HepG2 (cell line): ENCODE measurements around the gene EGR1. TPM values are rescaled to one million over a fixed set of nuclear protein-coding genes. Genes with fewer than 3 reads are reported as not detected.

Source experiments
- GLI4 ChIP-seq: sonication (generic); formaldehyde crosslinking; IDR thresholded peaks from 2 replicates; pipeline ENCODE4 v1.5.1; 2020; ENCODE audit warnings: missing genetic modification reagents, mild to moderate bottlenecking, moderate library complexity, borderline replicate concordance
- SNAPC2 ChIP-seq: sonication (generic); formaldehyde crosslinking; IDR thresholded peaks from 2 replicates; pipeline ENCODE4 v1.8.1; 2022; ENCODE audit warnings: mild to moderate bottlenecking, missing genetic modification reagents
- ZNF142 ChIP-seq: sonication (generic); formaldehyde crosslinking; IDR thresholded peaks from 2 replicates; pipeline ENCODE4 v1.4.0; 2020; ENCODE audit warnings: missing genetic modification reagents
- ZNF407 ChIP-seq: sonication (generic); formaldehyde crosslinking; IDR thresholded peaks from one replicate; pipeline ENCODE4 v1.5.1; 2020; ENCODE audit warnings: mild to moderate bottlenecking, missing genetic modification reagents; ENCODE audit errors: not compliant biosample characterization
- polyA plus RNA-seq, 8 experiments: library from polyadenylated mRNA; depleted of rRNA in 3 of 8; stranded (reverse) in 7 of 8; unstranded in 1 of 8; fragments of >200 nt; fragmentation: Illumina TruSeq in 4 of 8; extraction: Trizol in 4 of 8; gene quantifications; 2 replicates each; pipeline versions ENCODE4 v1.2.1 to v1.2.3, GENCODE V29; 2011 to 2016; ENCODE audit warnings: low read depth in 4 of 8, missing spikeins in 1 of 8, mixed read lengths in 1 of 8; ENCODE audit not compliant: insufficient read depth in 1 of 8
- total RNA-seq, 5 experiments: library from RNA; depleted of rRNA; stranded (reverse); fragments of >200 nt; fragmentation: Illumina TruSeq; extraction: Trizol; gene quantifications; 2 replicates each; pipeline ENCODE4 v1.2.3, GENCODE V29; 2016; ENCODE audit warnings: low read depth in 1 of 5

Gene EGR1
- total and polyA plus RNA-seq, 2 of the 13 experiments (the other 11 are each of a cell fraction or from before 2014, with no cell fraction given) = 4.1 to 4.5 TPM

GRCh38 chr5:138425079-138425478 is 40.2 kb upstream of the EGR1 start (continued):
- no peak for TF ChIP-seq ZNF142 (CRISPR knock-in tag)
- TF ChIP-seq SNAPC2 (CRISPR knock-in tag) = no peak
- no peak for TF ChIP-seq ZNF407 (CRISPR knock-in tag)
- TF ChIP-seq GLI4 (CRISPR knock-in tag) = no peak
